ENCODE results near the gene MR1. TPM values are rescaled to one million over a fixed set of nuclear protein-coding genes. Genes with fewer than 3 reads are reported as not detected.
"Not testable (repeated sequence)": the region's sequence is repeated elsewhere in the genome, so short reads cannot be mapped to it uniquely, and the experiment has no call there.

MR1 gene
- total RNA-seq, 1 donor from 2014 or later = 19.2 TPM

DNA sequence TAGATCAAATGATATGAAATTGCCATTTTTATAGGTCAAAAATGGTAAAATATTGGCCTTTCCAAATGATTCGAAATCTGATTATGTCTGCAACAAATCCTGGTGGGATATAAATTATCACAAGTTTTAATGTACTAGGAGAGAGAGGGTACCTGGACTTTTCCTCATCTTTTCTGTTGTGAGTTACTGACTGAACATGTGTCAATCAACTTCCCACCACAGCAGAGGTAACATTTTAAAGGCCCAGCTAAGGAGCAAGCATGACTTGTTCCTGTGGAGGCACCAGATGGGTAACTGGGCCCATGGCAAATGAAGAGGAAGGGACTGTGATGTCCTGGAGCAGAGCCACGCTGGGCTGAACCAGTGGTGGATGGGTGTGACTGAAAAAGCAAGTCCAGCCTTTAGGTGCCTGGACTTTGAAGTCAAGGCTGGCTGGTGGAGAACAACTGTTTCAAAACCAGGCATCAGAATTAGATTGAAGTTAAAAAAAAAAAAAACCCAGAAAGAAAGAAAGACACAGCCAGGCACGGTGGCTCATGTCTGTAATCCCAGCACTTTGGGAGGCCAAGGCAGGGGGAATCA, 6.6 kb downstream of the MR1 start:
- H3K36me3 ChIP-seq = peaks cover 3 to 7% of the 10 kb centered on the region in 2 donors
- TF ChIP-seq, protein P1, sequence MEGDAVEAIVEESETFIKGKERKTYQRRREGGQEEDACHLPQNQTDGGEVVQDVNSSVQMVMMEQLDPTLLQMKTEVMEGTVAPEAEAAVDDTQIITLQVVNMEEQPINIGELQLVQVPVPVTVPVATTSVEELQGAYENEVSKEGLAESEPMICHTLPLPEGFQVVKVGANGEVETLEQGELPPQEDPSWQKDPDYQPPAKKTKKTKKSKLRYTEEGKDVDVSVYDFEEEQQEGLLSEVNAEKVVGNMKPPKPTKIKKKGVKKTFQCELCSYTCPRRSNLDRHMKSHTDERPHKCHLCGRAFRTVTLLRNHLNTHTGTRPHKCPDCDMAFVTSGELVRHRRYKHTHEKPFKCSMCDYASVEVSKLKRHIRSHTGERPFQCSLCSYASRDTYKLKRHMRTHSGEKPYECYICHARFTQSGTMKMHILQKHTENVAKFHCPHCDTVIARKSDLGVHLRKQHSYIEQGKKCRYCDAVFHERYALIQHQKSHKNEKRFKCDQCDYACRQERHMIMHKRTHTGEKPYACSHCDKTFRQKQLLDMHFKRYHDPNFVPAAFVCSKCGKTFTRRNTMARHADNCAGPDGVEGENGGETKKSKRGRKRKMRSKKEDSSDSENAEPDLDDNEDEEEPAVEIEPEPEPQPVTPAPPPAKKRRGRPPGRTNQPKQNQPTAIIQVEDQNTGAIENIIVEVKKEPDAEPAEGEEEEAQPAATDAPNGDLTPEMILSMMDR (IDR thresholded peaks at IDR 0.05) = no peak
- intact Hi-C loops (cut with DNase I) = no loop called here
- no peak for DNase-seq (ENCODE audit: low spot score in 2 of 2)
- H3K9me3 ChIP-seq = no peaks in the 10 kb centered on the region
- H3K27me3 ChIP-seq = no peaks in the 10 kb centered on the region
- peak overlapping the region; percentile 65 to 67 for H3K27ac ChIP-seq
- no peak overlapping the region for H3K4me3 ChIP-seq
- H3K4me1 ChIP-seq = peaks cover 0 to 24% of the 10 kb centered on the region in 2 donors

DNA sequence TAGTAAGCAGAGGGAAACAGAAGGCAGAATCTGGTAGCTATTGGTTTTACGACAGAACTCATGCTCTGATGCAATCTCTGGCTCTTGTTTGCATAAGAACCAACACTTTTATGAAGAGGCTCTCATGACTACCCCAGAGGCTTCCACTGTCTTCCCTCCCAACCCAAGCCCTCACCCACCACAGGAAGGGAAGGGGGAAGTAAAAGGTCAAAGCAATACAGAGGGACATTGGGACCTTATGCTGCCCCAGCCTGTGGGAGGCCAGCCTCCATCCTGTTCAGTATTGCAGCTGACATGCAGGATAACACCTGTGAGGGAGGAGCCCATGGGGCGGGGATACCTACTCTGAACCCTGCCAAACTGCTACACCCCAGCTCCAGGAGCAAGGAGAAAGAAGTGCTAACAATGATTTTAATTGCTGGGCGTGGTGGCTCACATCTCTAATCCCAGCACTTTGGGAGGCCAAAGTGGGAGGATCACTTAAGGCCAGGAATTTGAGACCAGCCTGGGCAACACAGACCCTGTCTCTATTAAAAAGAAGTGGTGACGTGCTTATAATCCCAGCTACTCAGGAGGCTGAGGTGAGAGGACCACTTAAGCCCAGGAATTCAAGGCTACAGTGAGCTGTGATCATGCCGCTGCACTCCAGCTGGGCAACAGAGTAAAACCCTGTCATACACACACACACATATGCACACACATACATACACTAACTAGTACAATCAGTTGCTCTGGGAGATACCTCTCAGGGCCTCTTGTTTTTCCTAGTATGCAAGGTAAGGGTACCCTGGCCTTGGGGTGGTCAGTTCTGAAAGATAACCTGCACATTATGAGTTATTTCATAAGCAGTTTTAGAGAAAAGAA, 9.5 kb downstream of the MR1 start:
- Histone ChIP-seq H3K4me1 (peaks cover 0 to 15% of the 10 kb centered on the region in 2 donors), H3K27ac (no peak overlapping the region), H3K9me3 (no peaks in the 10 kb centered on the region), H3K4me3 (no peak overlapping the region), H3K36me3 (peaks cover 7 to 19% of the 10 kb centered on the region in 2 donors), H3K27me3 (no peaks in the 10 kb centered on the region)
- no peak for DNase-seq (ENCODE audit: low spot score in 2 of 2)
- TF ChIP-seq, protein P1 (IDR thresholded peaks at IDR 0.05) = no peak
- intact Hi-C loops (cut with DNase I) = no loop called here

GRCh38 chr1:181044449-181044966, 10.7 kb downstream of the MR1 start:
- DNase-seq (ENCODE audit: low spot score in 2 of 2) = no peak
- no peak overlapping the region for H3K4me3 ChIP-seq
- no peak overlapping the region for H3K27ac ChIP-seq
- H3K27me3 ChIP-seq = no peaks in the 10 kb centered on the region
- intact Hi-C loops (cut with DNase I) = no loop called here
- no peaks in the 10 kb centered on the region for H3K9me3 ChIP-seq
- peaks cover 7 to 23% of the 10 kb centered on the region in 2 donors for H3K36me3 ChIP-seq
- TF ChIP-seq, protein P1 (IDR thresholded peaks at IDR 0.05) = no peak
- H3K4me1 ChIP-seq = peaks cover 0 to 15% of the 10 kb centered on the region in 2 donors

DNA sequence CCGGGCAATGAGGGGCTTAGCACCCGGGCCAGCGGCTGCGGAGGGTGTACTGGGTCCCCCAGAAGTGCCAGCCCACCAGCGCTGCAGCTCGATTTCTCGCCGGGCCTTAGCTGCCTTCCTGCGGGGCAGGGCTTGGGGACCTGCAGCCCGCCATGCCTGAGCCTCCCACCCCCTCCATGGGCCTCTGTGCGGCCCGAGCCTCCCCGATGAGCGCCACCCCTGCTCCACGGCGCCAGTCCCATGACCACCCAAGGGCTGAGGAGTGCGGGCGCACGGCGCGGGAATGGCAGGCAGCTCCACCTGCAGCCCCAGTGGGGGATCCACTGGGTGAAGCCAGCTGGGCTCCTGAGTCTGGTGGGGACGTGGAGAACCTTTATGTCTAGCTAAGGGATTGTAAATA, 12.2 kb downstream of the MR1 start:
- H3K27me3 ChIP-seq; H3K4me1 ChIP-seq; H3K4me3 ChIP-seq; intact Hi-C loops (cut with DNase I); H3K9me3 ChIP-seq; H3K27ac ChIP-seq; DNase-seq (ENCODE audit: low spot score in 2 of 2): not testable (repeated sequence)
- H3K36me3 ChIP-seq = peaks cover 7 to 32% of the 10 kb centered on the region in 2 donors

- H3K9me3 ChIP-seq = no peaks in the 10 kb centered on the region
- H3K27ac ChIP-seq = no peak overlapping the region
- no peak overlapping the region for H3K4me3 ChIP-seq
- TF ChIP-seq, protein P1 (IDR thresholded peaks at IDR 0.05) = no peak
- no peak for DNase-seq (ENCODE audit: low spot score in 2 of 2)
- peaks cover 4 to 52% of the 10 kb centered on the region in 2 donors for H3K36me3 ChIP-seq
- H3K27me3 ChIP-seq = no peaks in the 10 kb centered on the region
- intact Hi-C loops (cut with DNase I) = no loop called here
- H3K4me1 ChIP-seq = no peaks in the 10 kb centered on the region
Observed at GRCh38 chr1:181049378-181049777, 15.6 kb downstream of the MR1 start.

DNA sequence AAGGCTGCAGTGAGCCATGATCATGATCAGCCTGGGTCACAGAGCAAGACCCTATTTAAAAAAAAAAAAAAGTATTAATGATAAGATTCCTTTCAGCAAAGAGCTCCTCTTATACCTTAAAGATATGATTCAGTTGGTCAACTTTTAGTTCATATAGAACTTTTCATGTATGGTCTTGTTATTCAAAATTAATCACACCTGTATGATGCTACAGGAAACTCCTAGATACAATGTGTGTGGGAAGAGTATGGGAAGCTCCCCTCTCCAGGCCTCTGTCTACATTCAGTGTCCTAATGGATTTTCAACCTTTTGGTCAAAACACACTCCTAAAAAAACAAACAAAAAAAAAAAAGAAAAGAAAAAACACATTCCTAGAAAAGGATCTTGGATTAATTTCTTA, 17.1 kb downstream of the MR1 start:
- H3K4me1 ChIP-seq = no peaks in the 10 kb centered on the region
- TF ChIP-seq, protein P1 (IDR thresholded peaks at IDR 0.05) = no peak
- H3K9me3 ChIP-seq = no peaks in the 10 kb centered on the region
- DNase-seq (ENCODE audit: low spot score in 2 of 2) = no peak
- peaks cover 4 to 49% of the 10 kb centered on the region in 2 donors for H3K36me3 ChIP-seq
- no peak overlapping the region for H3K27ac ChIP-seq
- H3K27me3 ChIP-seq = no peaks in the 10 kb centered on the region
- intact Hi-C loops (cut with DNase I) = no loop called here
- H3K4me3 ChIP-seq = no peak overlapping the region

All from ascending aorta (tissue), 2 donors.